GM12891 (cell line): Measurements from ENCODE around the gene CEP192.

Source experiments
- POLR2A ChIP-seq: IDR thresholded peaks from 2 replicates; pipeline ENCODE4 v1.6.1; 2011; ENCODE audit warnings: low read depth, low read length, control low read depth
- SPI1 ChIP-seq: IDR thresholded peaks from 2 replicates; pipeline ENCODE4 v1.6.1; 2011; ENCODE audit warnings: low read depth, low read length, control low read depth

- TF ChIP-seq POLR2A (no peak), SPI1 (no peak)
Observed at GRCh38 chr18:13076886-13077285, 85.7 kb downstream of the CEP192 start.
